OCI-LY1 (cell line): ENCODE measurements around the gene TRUB1.

Experiments used
- H2AFZ ChIP-seq: fragments of 200-600 bp; sonication (generic), shearing (Covaris generic); 2 replicates; pipeline ENCODE4 v1.6.0; 2014; ENCODE audit warnings: antibody characterized with exemption, mild to moderate bottlenecking, low read length
- H3F3A ChIP-seq: fragments of 200-600 bp; sonication (generic), shearing (Covaris generic); 2 replicates; pipeline ENCODE4 v1.6.0; 2014; ENCODE audit warnings: mild to moderate bottlenecking, antibody characterized with exemption, low read length, moderate library complexity; ENCODE audit not compliant: insufficient read depth
- H3K27ac ChIP-seq: fragments of 200-600 bp; sonication (generic); 2 replicates; pipeline ENCODE4 v1.5.1; 2014; ENCODE audit warnings: low read length, mixed run types, mild to moderate bottlenecking, low read depth; ENCODE audit not compliant: poor library complexity, severe bottlenecking
- H3K27me3 ChIP-seq: fragments of 200-600 bp; sonication (generic); 2 replicates; pipeline ENCODE4 v1.6.0; 2014; ENCODE audit warnings: antibody characterized with exemption, mild to moderate bottlenecking, low read length, moderate library complexity; ENCODE audit not compliant: insufficient read depth
- H3K36me3 ChIP-seq: fragments of 200-600 bp; sonication (generic); 2 replicates; pipeline ENCODE4 v1.6.1; 2014; ENCODE audit warnings: mild to moderate bottlenecking, antibody characterized with exemption, low read length, moderate library complexity, mixed read lengths; ENCODE audit not compliant: insufficient read depth
- H3K4me1 ChIP-seq: fragments of 200-600 bp; sonication (generic); 2 replicates; pipeline ENCODE4 v1.5.1; 2014; ENCODE audit warnings: mild to moderate bottlenecking, low read length, moderate library complexity; ENCODE audit not compliant: insufficient read depth, severe bottlenecking
- H3K4me2 ChIP-seq: fragments of 200-600 bp; sonication (generic), shearing (Covaris generic); 2 replicates; pipeline ENCODE4 v1.6.1; 2014; ENCODE audit warnings: low read length
- H3K4me3 ChIP-seq: fragments of 200-600 bp; sonication (generic); 2 replicates; pipeline ENCODE4 v1.5.1; 2014; ENCODE audit warnings: low read length, low read depth, mild to moderate bottlenecking, mixed read lengths; ENCODE audit not compliant: poor library complexity, severe bottlenecking
- H3K79me2 ChIP-seq: fragments of 200-600 bp; shearing (Covaris generic); 2 replicates; pipeline ENCODE4 v1.6.1; 2016; ENCODE audit warnings: mixed run types, low read length, mixed read lengths; ENCODE audit not compliant: insufficient read depth
- H3K9ac ChIP-seq: fragments of 200-600 bp; sonication (generic), shearing (Covaris generic); 2 replicates; pipeline ENCODE4 v1.6.1; 2014; ENCODE audit warnings: mild to moderate bottlenecking, low read length, mixed read lengths
- H3K9me2 ChIP-seq: fragments of 200-600 bp; sonication (generic), shearing (Covaris generic); 2 replicates; pipeline ENCODE4 v1.6.1; 2014; ENCODE audit warnings: low read depth, mild to moderate bottlenecking, low read length, mixed read lengths
- H3K9me3 ChIP-seq: fragments of 200-600 bp; shearing (Covaris generic); 2 replicates; pipeline ENCODE4 v1.6.1; 2014; ENCODE audit warnings: low read length, mixed read lengths
- H4K20me1 ChIP-seq: fragments of 200-600 bp; sonication (generic), shearing (Covaris generic); 2 replicates; pipeline ENCODE4 v1.6.0; 2016; ENCODE audit warnings: mild to moderate bottlenecking, low read length; ENCODE audit not compliant: insufficient read depth
- CTCF ChIP-seq: fragments of 200-600 bp; sonication (generic), shearing (Covaris generic); IDR thresholded peaks from 2 replicates; pipeline ENCODE4 v1.5.1; 2017; ENCODE audit warnings: mild to moderate bottlenecking, antibody characterized with exemption, low read length, moderate library complexity, mixed read lengths
- EZH2 ChIP-seq: fragments of 200-600 bp; sonication (generic), shearing (Covaris generic); IDR thresholded peaks from 2 replicates; pipeline ENCODE4 v1.8.0; 2017; ENCODE audit warnings: borderline replicate concordance, mixed run types, mild to moderate bottlenecking, antibody characterized with exemption, low read length, moderate library complexity, mixed read lengths

Gene TRUB1

DNA sequence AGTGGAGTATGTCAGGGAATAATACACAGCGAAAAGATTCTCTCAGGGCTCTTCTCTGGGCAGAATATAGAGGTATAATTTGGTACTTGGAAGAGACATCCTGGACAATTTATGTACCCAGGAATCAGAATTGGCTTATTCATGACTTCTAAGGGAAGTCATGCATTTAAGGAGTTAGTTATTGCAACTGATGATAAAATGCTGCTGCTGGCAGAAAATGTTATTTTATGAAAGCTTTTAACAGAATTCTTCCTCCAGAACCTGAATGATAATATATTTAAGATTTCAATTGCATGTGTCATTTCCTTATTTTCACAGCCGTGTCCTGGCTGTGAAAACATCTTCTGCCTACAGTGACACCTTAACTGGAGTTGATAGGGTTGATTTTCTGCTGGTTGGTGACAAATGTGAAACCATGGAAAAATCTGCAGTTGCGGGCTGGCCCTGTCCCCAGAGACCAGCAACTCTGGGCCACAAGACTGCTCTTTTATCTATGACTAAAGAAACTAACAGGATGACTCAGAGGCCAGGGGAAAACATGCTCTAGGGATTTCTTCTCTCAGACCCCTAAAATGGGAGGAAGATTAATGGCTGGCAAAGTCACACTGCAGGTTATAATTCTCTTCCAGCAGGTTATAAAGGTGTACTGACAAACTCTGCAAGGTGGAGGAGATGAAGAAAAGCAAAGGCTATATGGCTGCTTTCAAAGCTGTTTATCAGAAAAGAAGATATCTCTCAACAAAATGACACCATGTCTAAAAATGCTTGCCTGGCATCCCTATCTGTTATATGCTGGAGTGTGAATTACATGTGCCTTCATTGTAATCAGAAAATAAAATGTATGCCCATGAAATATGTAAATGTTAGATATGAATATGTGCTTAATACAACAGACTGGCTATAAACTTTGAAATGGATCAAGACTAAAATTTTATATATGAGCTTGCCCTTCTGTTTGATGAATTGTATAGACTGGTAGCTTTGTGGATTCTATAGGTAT is 12.1 kb upstream of the TRUB1 start:
- Histone ChIP-seq H3K9ac (no peak overlapping the region), H3K79me2 (no peaks in the 10 kb centered on the region), H3K9me2 (no peaks in the 10 kb centered on the region), H3K36me3 (no peaks in the 10 kb centered on the region), H3K27me3 (no peaks in the 10 kb centered on the region; the same call in 1 of the 2 replicates), H3K27ac (no peak overlapping the region), H4K20me1 (no peaks in the 10 kb centered on the region), H3K4me1 (no peaks in the 10 kb centered on the region), H3K4me2 (no peak overlapping the region), H3K9me3 (0 out of 2 replicates have a peak, but pooled peaks cover 3% of the 10 kb centered on the region), H3F3A (no peaks in the 10 kb centered on the region), H3K4me3 (no peak overlapping the region), H2AFZ (no peak overlapping the region)
- no peak for TF ChIP-seq CTCF
- TF ChIP-seq EZH2: no peak

DNA sequence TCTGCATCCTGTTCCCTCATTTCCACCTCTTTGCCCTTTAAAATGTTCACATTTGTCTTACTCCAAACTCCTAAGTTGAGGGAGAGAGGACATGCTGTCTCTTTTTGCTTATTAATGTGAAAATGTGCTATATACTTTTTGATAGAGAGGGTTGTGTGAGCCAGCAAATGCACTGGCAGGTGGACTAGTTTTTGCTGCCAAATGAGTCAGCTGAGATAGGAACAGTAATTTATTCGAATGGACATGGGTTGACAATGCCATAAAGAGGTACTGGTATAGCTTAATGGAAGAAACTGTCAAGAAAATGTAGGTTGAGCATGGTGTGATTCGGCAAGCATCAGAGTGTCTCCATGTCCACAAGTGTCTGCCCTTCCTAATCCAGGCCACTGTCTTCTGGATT is 9.2 kb upstream of the TRUB1 start:
- Histone ChIP-seq H3K9ac (no peak overlapping the region), H3K27me3 (no peaks in the 10 kb centered on the region; the same call in 1 of the 2 replicates), H3K9me2 (no peaks in the 10 kb centered on the region), H3K4me1 (no peaks in the 10 kb centered on the region), H2AFZ (no peak overlapping the region), H3K9me3 (no peaks in the 10 kb centered on the region), H3K4me3 (no peak overlapping the region), H3K36me3 (no peaks in the 10 kb centered on the region), H3K27ac (no peak overlapping the region), H4K20me1 (no peaks in the 10 kb centered on the region), H3K79me2 (no peaks in the 10 kb centered on the region), H3F3A (no peaks in the 10 kb centered on the region), H3K4me2 (no peak overlapping the region)
- no peak for TF ChIP-seq EZH2
- no peak for TF ChIP-seq CTCF

DNA sequence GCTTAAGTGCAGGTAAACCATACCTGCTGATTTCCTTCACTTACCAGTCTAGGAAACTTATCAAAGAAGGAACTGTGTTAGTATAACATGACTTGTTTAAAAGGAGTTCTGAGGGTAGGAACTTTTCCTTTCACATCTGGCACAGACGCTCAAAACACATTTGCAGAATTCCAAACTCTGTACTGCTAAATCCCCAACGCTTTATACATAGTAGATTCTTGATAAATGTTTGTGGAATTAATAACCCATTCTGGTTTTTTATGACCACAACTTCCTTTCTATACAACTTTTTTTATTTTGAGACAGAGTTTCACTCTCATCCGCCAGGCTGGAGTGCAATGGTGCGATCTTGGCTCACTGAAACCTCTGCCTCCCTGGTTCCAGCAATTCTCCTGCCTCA is 7.7 kb upstream of the TRUB1 start:
- Histone ChIP-seq H3K9me2 (no peaks in the 10 kb centered on the region), H3K79me2 (no peaks in the 10 kb centered on the region), H3K4me1 (no peaks in the 10 kb centered on the region), H3F3A (no peaks in the 10 kb centered on the region), H3K4me3 (no peak overlapping the region), H3K9me3 (no peaks in the 10 kb centered on the region), H3K4me2 (no peak overlapping the region), H4K20me1 (no peaks in the 10 kb centered on the region), H3K27me3 (no peaks in the 10 kb centered on the region; the same call in 1 of the 2 replicates), H2AFZ (no peak overlapping the region), H3K36me3 (no peaks in the 10 kb centered on the region), H3K27ac (no peak overlapping the region), H3K9ac (no peak overlapping the region)
- no peak for TF ChIP-seq EZH2
- TF ChIP-seq CTCF: no peak
